Skeletal muscle tissue (tissue), 4 donors: ENCODE data around the gene SFXN3. TPM values are rescaled to one million over a fixed set of nuclear protein-coding genes. Genes with fewer than 3 reads are reported as not detected.

Experiments used
- H3K27ac ChIP-seq: one replicate; pipeline ENCODE4 v1.7.0; 2013; ENCODE audit warnings: mild to moderate bottlenecking, low read depth, low read length, inconsistent platforms
- H3K27me3 ChIP-seq, 3 donors: one replicate each; pipeline ENCODE4 v1.7.0; 2013; ENCODE audit warnings: low read length in 3 of 3; ENCODE audit not compliant: control insufficient read depth in 3 of 3, insufficient read depth in 3 of 3
- H3K36me3 ChIP-seq, 3 donors: one replicate each; pipeline ENCODE4 v1.7.0; 2013; ENCODE audit warnings: low read length in 3 of 3; ENCODE audit not compliant: control insufficient read depth in 3 of 3, insufficient read depth in 3 of 3
- H3K4me1 ChIP-seq, 3 donors: one replicate each; pipeline ENCODE4 v1.7.0; 2013; ENCODE audit warnings: low read length in 3 of 3, mild to moderate bottlenecking in 3 of 3; ENCODE audit not compliant: control insufficient read depth in 3 of 3, insufficient read depth in 3 of 3
- H3K4me3 ChIP-seq, 3 donors: one replicate each; pipeline ENCODE4 v1.7.0; 2013; ENCODE audit warnings: low read length in 3 of 3
- H3K9ac ChIP-seq, 3 donors: one replicate each; pipeline ENCODE4 v1.7.0; 2013; ENCODE audit warnings: low read length in 3 of 3, mild to moderate bottlenecking in 3 of 3, moderate library complexity in 2 of 3, low read depth in 1 of 3
- H3K9me3 ChIP-seq, 3 donors: one replicate each; pipeline ENCODE4 v1.7.0; 2013; ENCODE audit warnings: low read length in 3 of 3; ENCODE audit not compliant: control insufficient read depth in 3 of 3
- total RNA-seq: library from RNA; depleted of rRNA; stranded (reverse); fragments of >200 nt; gene quantifications from one replicate; pipeline ENCODE4 v1.2.3, GENCODE V29; 2014
- donor health status: Osteomylitis.

The SFXN3 gene
- total RNA-seq, 1 donor from 2014 or later = 18.8 TPM

DNA sequence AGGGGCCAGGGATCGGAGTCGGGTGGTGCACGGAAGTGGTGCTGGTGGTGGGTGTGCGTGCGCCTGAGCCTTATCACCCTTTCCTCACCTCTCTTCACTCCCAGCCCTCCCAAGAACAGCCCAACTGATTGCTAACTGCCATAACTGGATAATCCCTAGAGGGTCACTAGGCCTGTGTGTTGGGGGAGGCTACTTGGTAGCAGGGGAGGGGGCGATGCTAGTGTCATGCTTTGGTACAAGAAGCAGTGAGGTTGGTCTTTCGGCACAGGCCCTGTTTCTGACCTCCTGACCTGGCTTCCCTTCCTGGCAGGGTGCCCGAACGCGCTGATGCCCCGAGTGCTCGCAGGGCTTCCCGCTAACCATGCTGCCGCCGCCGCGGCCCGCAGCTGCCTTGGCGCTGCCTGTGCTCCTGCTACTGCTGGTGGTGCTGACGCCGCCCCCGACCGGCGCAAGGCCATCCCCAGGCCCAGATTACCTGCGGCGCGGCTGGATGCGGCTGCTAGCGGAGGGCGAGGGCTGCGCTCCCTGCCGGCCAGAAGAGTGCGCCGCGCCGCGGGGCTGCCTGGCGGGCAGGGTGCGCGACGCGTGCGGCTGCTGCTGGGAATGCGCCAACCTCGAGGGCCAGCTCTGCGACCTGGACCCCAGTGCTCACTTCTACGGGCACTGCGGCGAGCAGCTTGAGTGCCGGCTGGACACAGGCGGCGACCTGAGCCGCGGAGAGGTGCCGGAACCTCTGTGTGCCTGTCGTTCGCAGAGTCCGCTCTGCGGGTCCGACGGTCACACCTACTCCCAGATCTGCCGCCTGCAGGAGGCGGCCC is 31.4 kb downstream of the SFXN3 start:
- Histone ChIP-seq H3K9me3 (no peaks in the 10 kb centered on the region), H3K4me1 (peaks cover 60 to 64% (median 62%) of the 10 kb centered on the region in 3 donors), H3K4me3 (peak overlapping the region; percentile 97 to 99 (median 98)), H3K36me3 (no peaks in the 10 kb centered on the region), H3K9ac (peak overlapping the region; percentile 76 to 97 (median 93)), H3K27me3 (peaks cover 0 to 35% (median 32%) of the 10 kb centered on the region in 3 donors), H3K27ac (peak overlapping the region; percentile 96)

DNA sequence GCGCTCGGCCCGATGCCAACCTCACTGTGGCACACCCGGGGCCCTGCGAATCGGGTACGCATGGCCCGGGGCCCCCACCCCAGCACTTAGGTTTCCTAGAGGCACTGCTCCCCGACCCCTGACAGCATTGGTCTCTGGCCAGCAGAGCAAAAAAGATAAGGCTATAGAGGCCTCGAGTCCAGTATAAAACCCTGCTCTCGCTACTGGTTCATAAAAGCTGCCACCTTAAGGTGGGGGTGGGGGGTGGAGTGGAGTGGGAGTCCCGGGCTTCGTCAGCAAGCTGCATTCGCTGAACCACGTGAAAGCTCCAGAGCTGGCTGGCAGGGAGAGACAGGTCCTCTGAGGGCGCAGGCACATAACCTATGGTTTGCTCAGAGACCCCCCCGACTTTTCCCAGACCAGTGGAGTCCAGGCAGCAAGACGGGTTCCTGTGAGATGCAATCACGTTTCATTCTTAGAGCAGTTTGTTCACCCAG is 32.1 kb downstream of the SFXN3 start:
- no peaks in the 10 kb centered on the region for H3K9me3 ChIP-seq
- no peaks in the 10 kb centered on the region for H3K36me3 ChIP-seq
- peaks cover 0 to 36% (median 35%) of the 10 kb centered on the region in 3 donors for H3K27me3 ChIP-seq
- peak overlapping the region; percentile 97 to 99 (median 98) for H3K4me3 ChIP-seq
- H3K27ac ChIP-seq = no peak overlapping the region
- peaks cover 63 to 67% (median 65%) of the 10 kb centered on the region in 3 donors for H3K4me1 ChIP-seq
- peak overlapping the region in 2 of 3 donors; percentile 93 to 97 for H3K9ac ChIP-seq

DNA sequence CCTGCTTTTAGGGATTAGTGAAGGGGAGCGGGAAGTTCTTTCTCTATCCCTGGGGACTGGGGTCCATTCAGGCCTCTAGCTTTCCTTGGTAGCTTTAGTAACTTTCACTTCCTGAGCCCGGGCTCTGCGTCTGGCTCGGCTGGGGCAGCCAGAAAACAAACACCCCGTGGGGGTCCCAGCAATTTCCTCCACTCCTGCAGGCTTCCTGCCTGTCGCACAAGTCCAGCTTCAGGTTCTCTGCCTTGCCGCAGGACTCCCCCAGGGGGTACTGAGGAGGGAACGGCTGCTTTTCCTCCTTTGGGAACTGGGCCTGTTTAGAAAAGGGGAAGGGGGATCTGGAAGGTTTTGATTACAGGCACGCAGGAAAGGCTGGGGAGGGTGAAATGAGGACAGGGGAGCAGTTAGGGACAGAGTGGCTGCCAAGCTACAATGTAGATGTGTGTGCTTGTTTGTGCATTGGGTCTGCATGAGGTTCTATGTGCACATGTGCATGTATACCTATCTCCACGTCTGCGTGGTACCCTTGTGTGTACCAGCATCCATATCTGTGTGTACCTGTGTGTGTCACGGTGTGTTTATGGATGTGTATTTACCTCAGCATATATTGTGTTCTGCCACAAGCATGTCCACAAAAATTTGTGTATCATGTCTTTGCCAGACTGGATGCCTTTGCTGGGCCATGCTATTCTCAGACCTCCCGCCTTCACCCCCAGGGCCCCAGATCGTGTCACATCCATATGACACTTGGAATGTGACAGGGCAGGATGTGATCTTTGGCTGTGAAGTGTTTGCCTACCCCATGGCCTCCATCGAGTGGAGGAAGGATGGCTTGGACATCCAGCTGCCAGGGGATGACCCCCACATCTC is 32.7 kb downstream of the SFXN3 start:
- Histone ChIP-seq H3K4me1 (peaks cover 63 to 67% (median 65%) of the 10 kb centered on the region in 3 donors), H3K4me3 (peak overlapping the region; percentile 27 to 99 (median 38)), H3K27ac (no peak overlapping the region), H3K9ac (peak overlapping the region in 1 of 3 donors; percentile 97), H3K9me3 (no peaks in the 10 kb centered on the region), H3K27me3 (peaks cover 0 to 36% (median 35%) of the 10 kb centered on the region in 3 donors), H3K36me3 (no peaks in the 10 kb centered on the region)

DNA sequence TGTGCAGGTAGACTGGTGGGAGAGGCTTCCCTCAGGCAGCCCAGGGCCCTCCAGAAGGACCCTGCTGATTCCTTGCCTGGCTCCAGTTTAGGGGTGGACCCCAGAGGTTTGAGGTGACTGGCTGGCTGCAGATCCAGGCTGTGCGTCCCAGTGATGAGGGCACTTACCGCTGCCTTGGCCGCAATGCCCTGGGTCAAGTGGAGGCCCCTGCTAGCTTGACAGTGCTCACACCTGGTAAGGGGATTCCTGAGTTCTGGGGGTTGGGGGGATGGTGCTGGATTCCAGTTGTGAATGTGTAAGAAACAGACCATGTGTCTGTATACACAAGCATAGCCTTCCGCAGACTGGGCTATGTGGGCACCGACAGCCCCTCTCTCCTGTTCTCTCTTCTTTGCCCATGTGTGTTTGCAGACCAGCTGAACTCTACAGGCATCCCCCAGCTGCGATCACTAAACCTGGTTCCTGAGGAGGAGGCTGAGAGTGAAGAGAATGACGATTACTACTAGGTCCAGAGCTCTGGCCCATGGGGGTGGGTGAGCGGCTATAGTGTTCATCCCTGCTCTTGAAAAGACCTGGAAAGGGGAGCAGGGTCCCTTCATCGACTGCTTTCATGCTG is 33.5 kb downstream of the SFXN3 start:
- no peak overlapping the region for H3K27ac ChIP-seq
- no peak overlapping the region for H3K4me3 ChIP-seq
- no peaks in the 10 kb centered on the region for H3K9me3 ChIP-seq
- peaks cover 0 to 36% (median 35%) of the 10 kb centered on the region in 3 donors for H3K27me3 ChIP-seq
- H3K9ac ChIP-seq = no peak overlapping the region
- H3K4me1 ChIP-seq = peaks cover 62 to 67% (median 63%) of the 10 kb centered on the region in 3 donors
- H3K36me3 ChIP-seq = no peaks in the 10 kb centered on the region

DNA sequence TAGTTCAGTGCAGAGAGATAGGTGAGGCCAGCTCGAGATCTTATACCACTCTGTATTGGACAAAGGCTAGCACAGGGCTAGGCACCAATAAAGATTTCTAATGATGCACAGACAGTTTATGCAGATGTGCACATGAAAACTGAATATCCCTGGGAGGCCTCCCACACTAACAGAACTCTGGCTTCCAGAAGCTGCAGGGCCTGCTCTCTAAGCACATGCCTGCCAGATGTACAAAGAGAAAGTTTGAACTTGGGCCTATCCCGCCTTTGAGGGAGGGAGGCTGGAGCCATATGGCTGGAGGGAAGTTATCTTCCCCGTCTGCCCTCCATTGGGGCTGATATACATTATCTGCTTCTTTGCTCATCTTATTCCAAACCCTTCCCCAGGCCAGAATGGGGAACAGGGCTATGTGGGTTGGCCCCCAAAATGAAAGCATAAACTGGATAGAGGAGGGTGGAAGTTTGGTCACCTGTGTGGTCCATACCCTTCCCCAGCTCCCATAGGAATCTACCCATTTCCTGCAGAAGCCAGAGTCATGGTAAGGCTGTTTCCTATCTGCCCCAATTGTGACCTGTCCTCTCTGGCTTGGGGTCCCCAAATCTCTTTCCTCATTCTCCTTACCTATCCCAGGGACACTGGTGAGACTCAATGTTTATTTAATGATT is 34.6 kb downstream of the SFXN3 start:
- Histone ChIP-seq H3K4me3 (peak overlapping the region; percentile 49 to 72 (median 55)), H3K9ac (peak overlapping the region in 1 of 3 donors; percentile 71)

DNA sequence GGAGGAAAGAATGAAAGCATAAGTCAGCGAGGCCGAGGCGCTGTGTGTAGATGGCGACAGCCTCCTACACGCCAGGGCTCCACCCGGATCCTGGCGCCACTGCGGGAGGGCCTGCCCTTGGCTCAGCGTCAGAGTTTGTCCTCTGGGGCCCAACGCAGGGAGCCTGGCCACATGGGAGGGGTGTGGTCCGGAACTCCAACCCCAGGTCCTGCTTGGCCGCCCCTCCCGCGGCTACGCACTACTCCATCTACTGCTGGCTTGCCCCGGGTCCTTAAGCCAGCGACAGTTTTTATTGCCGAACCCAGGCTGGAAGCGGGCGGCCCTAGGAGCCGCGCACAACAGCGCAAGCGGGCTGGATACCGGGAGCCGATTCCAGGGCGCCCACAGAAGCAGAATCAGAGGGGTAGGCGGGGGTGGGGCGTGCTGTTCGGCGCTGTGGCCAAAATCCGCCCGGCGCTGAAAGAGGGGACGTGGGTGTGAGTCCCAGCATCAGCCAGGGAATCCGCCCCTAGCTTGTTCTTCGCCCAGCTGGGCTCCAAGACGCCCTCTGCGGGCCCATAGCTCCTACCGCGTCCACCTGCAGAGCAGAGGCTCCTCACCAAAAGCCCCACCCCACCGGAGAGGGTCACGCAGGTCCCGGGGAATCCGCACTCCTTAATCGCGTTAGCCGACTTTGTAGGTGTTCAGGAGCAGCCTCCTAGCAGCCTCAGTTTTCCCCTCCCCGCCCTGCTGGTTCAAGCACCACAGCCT is 35.3 kb downstream of the SFXN3 start:
- Histone ChIP-seq H3K36me3 (no peaks in the 10 kb centered on the region), H3K27ac (no peak overlapping the region), H3K9me3 (no peaks in the 10 kb centered on the region), H3K4me3 (peak overlapping the region; percentile 49 to 72 (median 55)), H3K4me1 (peaks cover 51 to 59% (median 54%) of the 10 kb centered on the region in 3 donors), H3K27me3 (peaks cover 0 to 39% (median 36%) of the 10 kb centered on the region in 3 donors), H3K9ac (peak overlapping the region; percentile 20 to 71 (median 38))

More for the DNA sequence above, 34.6 kb downstream of the SFXN3 start:
- Histone ChIP-seq H3K4me1 (peaks cover 52 to 61% (median 56%) of the 10 kb centered on the region in 3 donors), H3K9me3 (no peaks in the 10 kb centered on the region), H3K36me3 (no peaks in the 10 kb centered on the region), H3K27ac (no peak overlapping the region), H3K27me3 (peaks cover 0 to 38% (median 36%) of the 10 kb centered on the region in 3 donors)

DNA sequence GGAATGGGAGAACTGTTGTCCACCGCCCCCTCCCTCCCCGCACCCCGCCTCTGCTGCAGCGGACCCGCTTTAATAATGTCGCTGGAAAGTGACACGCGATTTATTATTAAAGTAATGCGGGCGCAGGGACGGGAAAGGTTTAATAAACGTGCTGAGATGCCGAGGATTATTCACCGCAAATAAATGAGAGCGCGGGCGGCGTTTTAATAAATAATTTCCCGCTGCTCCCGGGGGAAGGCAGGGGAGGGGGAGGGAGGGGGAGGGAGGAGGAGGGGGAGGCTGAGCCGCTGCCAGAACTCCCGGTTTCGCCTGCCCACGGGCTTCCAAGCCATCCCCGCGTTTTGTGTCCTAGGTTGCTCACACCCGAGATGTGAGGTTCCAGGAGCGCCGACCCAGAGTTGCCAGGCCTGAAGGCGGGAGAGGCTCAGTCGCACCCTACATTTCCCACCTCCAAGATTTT is 35.9 kb downstream of the SFXN3 start:
- peaks cover 45 to 53% (median 48%) of the 10 kb centered on the region in 3 donors for H3K4me1 ChIP-seq
- no peak overlapping the region for H3K27ac ChIP-seq
- H3K9me3 ChIP-seq = no peaks in the 10 kb centered on the region
- peak overlapping the region; percentile 55 to 72 (median 72) for H3K4me3 ChIP-seq
- no peaks in the 10 kb centered on the region for H3K36me3 ChIP-seq
- H3K27me3 ChIP-seq = peaks cover 0 to 45% (median 36%) of the 10 kb centered on the region in 3 donors
- H3K9ac ChIP-seq = peak overlapping the region in 2 of 3 donors; percentile 38 to 71

DNA sequence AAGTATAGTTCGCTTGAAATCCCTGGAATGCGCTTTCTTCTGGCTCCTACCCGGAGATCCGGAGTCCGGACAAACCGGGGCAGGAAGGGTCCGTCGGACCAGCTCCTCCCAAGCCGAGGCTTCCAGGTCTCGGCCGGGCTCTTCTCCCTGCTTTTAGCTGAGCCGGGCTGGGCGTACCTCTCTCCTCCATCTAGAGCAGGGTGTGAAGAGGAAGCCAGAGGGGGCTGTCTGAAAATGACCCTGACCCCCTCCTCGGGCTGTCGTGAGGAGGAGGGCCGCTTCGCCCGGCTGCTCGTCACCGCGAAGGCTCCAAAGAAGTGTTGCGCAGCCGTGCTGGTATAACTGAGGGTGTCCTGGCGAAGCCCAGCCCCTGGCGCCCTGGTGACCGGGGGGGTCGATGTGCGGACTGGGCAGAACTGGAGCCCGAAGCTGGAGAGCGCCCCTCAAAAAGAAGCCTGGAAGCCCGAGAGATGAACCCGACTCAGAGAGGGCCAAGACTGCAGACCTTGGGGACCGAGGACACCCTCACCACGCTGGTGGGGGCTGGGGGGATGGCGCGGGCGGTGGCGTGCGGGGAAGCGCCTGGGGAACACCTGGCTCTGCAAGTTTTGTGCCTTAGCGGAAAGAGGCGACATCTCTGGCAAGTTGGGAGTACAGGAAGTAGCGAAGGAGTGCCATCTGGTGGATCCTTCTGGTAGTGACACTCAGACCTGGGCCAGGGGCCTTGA is 36.5 kb downstream of the SFXN3 start:
- Histone ChIP-seq H3K4me1 (peaks cover 39 to 47% (median 42%) of the 10 kb centered on the region in 3 donors), H3K4me3 (peak overlapping the region; percentile 55 to 72 (median 69)), H3K27me3 (peaks cover 3 to 49% (median 36%) of the 10 kb centered on the region in 3 donors), H3K27ac (no peak overlapping the region), H3K9ac (peak overlapping the region in 2 of 3 donors; percentile 32 to 68), H3K9me3 (no peaks in the 10 kb centered on the region), H3K36me3 (no peaks in the 10 kb centered on the region)
